Dendritic cell treated with granulocyte-macrophage colony-stimulating factor and Interleukin-4, amounts not matched to agents 40 ng/mL and 50 ng/mL, for 4 days (primary cell): Measurements from ENCODE around the gene RFX6.

Experiments
- H3K27ac Mint-ChIP-seq: one replicate; pipeline ENCODE4 v1.8.0; 2022; ENCODE audit warnings: mild to moderate bottlenecking, mixed read lengths
- H3K27me3 Mint-ChIP-seq: one replicate; pipeline ENCODE4 v1.8.0; 2022; ENCODE audit warnings: mild to moderate bottlenecking, mixed read lengths
- H3K36me3 Mint-ChIP-seq: one replicate; pipeline ENCODE4 v1.8.0; 2022; ENCODE audit warnings: low read depth, mixed read lengths
- H3K4me1 Mint-ChIP-seq: one replicate; pipeline ENCODE4 v1.8.0; 2022; ENCODE audit warnings: low read depth, mixed read lengths
- H3K4me3 Mint-ChIP-seq: one replicate; pipeline ENCODE4 v1.8.0; 2022; ENCODE audit warnings: mild to moderate bottlenecking, moderate library complexity, mixed read lengths
- H3K9me3 Mint-ChIP-seq: one replicate; pipeline ENCODE4 v1.8.0; 2022; ENCODE audit warnings: mixed read lengths
- intact Hi-C: fragments of 100-400 bp; cut with micrococcal nuclease; formaldehyde crosslinking; loops from one replicate; pipeline ENCODE4 v1.15.0; 2022

Gene RFX6

GRCh38 chr6:116928677-116929076 is 51.6 kb downstream of the RFX6 start:
- no peaks in the 10 kb centered on the region for H3K4me1 Mint-ChIP-seq
- no peaks in the 10 kb centered on the region for H3K9me3 Mint-ChIP-seq
- no peak overlapping the region for H3K27ac Mint-ChIP-seq
- intact Hi-C loops = no loop called here
- no peaks in the 10 kb centered on the region for H3K36me3 Mint-ChIP-seq
- no peaks in the 10 kb centered on the region for H3K27me3 Mint-ChIP-seq
- H3K4me3 Mint-ChIP-seq = no peak overlapping the region

DNA sequence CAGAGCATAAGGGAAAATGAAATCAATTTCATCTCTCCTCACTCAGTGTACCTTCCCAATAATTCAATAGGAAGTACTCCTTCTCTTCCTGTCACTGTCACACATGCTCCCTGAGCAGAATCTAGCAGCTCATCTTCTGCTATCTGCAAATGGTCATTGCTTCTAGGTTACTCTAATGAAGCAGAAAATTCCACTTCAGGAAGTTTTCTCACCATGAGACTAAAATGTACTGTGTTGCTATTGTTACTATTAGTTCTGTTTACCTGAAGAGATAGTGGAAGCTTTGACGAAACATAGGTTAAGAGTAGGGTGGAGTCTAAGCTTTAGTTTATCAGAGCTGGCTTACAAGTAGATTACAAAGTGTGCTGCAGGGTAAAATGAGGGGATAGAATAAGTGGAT is 52.8 kb downstream of the RFX6 start:
- intact Hi-C loops = no loop called here
- Mint-ChIP-seq H3K4me3 (no peak overlapping the region), H3K4me1 (no peaks in the 10 kb centered on the region), H3K27me3 (no peaks in the 10 kb centered on the region), H3K36me3 (no peaks in the 10 kb centered on the region), H3K27ac (no peak overlapping the region), H3K9me3 (no peaks in the 10 kb centered on the region)

DNA sequence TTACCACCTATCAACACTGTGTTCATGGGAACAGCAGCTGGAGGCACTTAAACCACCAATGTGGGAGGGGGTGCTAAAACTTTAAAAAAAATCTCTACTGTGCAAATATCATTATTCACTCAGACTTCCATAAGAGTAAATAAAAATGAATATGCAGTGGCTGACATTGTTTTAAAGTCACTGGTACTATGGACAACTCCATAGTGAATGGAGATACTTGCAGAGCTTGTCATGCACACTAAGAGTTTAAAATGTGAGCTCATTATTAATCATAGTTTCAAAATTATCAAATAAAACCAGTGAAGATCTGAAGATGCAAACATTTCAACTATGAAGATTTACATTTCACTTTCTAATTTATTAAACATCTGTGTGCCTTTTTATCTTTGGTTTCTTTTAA is 54.4 kb downstream of the RFX6 start:
- Mint-ChIP-seq H3K27ac (no peak overlapping the region), H3K36me3 (no peaks in the 10 kb centered on the region), H3K9me3 (no peaks in the 10 kb centered on the region), H3K27me3 (no peaks in the 10 kb centered on the region), H3K4me3 (no peak overlapping the region), H3K4me1 (no peaks in the 10 kb centered on the region)
- intact Hi-C loops = no loop called here

DNA sequence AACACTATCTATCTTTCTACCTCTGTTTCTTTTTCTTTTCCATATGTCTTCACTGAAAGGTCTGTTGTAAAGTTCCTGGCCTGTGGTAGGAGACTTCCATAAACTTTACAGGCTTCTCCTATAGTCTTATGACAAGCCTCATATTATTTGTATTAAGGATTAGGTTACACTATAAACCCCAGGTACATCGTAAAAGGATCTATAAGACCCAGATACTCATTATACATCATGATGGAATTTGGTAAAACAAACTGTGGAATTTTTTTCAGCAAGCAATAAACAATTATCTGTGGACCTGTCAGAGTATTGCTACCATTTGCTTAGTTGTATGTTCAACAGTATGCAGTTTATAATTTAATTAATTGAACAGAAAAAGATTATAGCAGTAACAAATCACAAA is 55.5 kb downstream of the RFX6 start:
- intact Hi-C loops = no loop called here
- no peaks in the 10 kb centered on the region for H3K4me1 Mint-ChIP-seq
- H3K36me3 Mint-ChIP-seq = no peaks in the 10 kb centered on the region
- no peak overlapping the region for H3K27ac Mint-ChIP-seq
- no peaks in the 10 kb centered on the region for H3K27me3 Mint-ChIP-seq
- no peaks in the 10 kb centered on the region for H3K9me3 Mint-ChIP-seq
- no peak overlapping the region for H3K4me3 Mint-ChIP-seq

- intact Hi-C loops = no loop called here
- H3K36me3 Mint-ChIP-seq = no peaks in the 10 kb centered on the region
- no peak overlapping the region for H3K27ac Mint-ChIP-seq
- H3K4me1 Mint-ChIP-seq = no peaks in the 10 kb centered on the region
- H3K4me3 Mint-ChIP-seq = no peak overlapping the region
- no peaks in the 10 kb centered on the region for H3K9me3 Mint-ChIP-seq
- no peaks in the 10 kb centered on the region for H3K27me3 Mint-ChIP-seq
Observed at GRCh38 chr6:116933485-116933884, 56.4 kb downstream of the RFX6 start.

GRCh38 chr6:116938305-116938704 is 61.3 kb downstream of the RFX6 start:
- no peak overlapping the region for H3K27ac Mint-ChIP-seq
- H3K4me3 Mint-ChIP-seq = no peak overlapping the region
- intact Hi-C loops = no loop called here
- no peaks in the 10 kb centered on the region for H3K4me1 Mint-ChIP-seq
- H3K9me3 Mint-ChIP-seq = no peaks in the 10 kb centered on the region
- H3K36me3 Mint-ChIP-seq = no peaks in the 10 kb centered on the region
- H3K27me3 Mint-ChIP-seq = no peaks in the 10 kb centered on the region

DNA sequence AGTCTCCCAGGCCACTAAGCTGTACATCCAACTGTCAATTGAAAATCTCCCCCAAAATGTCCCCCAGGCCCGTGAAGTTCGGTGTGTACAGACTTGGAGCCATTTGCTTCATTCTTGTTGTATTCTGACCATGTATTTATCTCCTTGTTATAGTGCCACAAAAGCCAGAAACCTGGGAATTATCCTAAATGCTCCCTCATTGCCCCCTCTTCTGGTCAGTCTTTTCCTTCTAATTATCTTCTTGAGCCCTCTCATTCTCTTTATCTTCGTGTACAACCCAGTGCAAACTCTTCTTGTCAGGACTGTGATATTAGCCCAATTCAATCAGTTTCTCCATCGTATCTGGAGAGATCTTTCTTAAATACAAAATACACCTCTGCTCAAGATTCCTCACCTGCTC is 64.7 kb downstream of the RFX6 start:
- Mint-ChIP-seq H3K36me3 (no peaks in the 10 kb centered on the region), H3K4me1 (no peaks in the 10 kb centered on the region), H3K4me3 (no peak overlapping the region), H3K27ac (no peak overlapping the region), H3K9me3 (no peaks in the 10 kb centered on the region), H3K27me3 (no peaks in the 10 kb centered on the region)
- intact Hi-C loops = no loop called here

GRCh38 chr6:116945809-116946208 is 68.8 kb downstream of the RFX6 start:
- no peaks in the 10 kb centered on the region for H3K4me1 Mint-ChIP-seq
- intact Hi-C loops = no loop called here
- no peak overlapping the region for H3K27ac Mint-ChIP-seq
- no peaks in the 10 kb centered on the region for H3K36me3 Mint-ChIP-seq
- no peaks in the 10 kb centered on the region for H3K9me3 Mint-ChIP-seq
- H3K4me3 Mint-ChIP-seq = no peak overlapping the region
- no peaks in the 10 kb centered on the region for H3K27me3 Mint-ChIP-seq

- intact Hi-C loops = no loop called here
- Mint-ChIP-seq H3K4me1 (no peaks in the 10 kb centered on the region), H3K9me3 (no peaks in the 10 kb centered on the region), H3K4me3 (no peak overlapping the region), H3K27me3 (no peaks in the 10 kb centered on the region), H3K27ac (no peak overlapping the region), H3K36me3 (no peaks in the 10 kb centered on the region)
Observed at GRCh38 chr6:116948533-116949304, 71.7 kb downstream of the RFX6 start.

- Mint-ChIP-seq H3K27ac (no peak overlapping the region), H3K9me3 (no peaks in the 10 kb centered on the region), H3K4me3 (no peak overlapping the region), H3K4me1 (no peaks in the 10 kb centered on the region), H3K27me3 (no peaks in the 10 kb centered on the region), H3K36me3 (no peaks in the 10 kb centered on the region)
- intact Hi-C loops = no loop called here
Observed at GRCh38 chr6:116949964-116950363, 72.9 kb downstream of the RFX6 start.

- no peak overlapping the region for H3K4me3 Mint-ChIP-seq
- H3K27ac Mint-ChIP-seq = no peak overlapping the region
- H3K27me3 Mint-ChIP-seq = no peaks in the 10 kb centered on the region
- H3K9me3 Mint-ChIP-seq = no peaks in the 10 kb centered on the region
- intact Hi-C loops = no loop called here
- H3K4me1 Mint-ChIP-seq = no peaks in the 10 kb centered on the region
- H3K36me3 Mint-ChIP-seq = no peaks in the 10 kb centered on the region
Observed at GRCh38 chr6:116954335-116954734, 77.3 kb downstream of the RFX6 start.

DNA sequence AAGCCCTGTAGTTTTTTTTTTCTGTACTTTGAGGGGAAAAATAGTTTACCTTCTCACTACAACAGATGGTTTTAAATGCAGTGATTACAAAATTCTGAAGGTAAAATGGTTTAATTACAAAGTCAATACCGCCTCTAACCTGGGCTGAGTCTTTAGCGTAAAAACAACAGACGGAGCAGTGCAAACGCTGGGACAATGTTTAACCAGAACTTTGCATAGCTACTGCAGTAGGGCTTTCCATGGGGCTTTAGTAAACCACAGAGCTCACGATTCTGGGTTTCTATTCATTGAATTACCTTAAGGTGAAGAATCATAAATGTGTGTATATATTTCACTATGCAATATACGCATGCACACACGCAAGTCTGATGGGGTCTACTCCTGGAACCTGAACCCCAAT is 77.9 kb downstream of the RFX6 start:
- no peaks in the 10 kb centered on the region for H3K36me3 Mint-ChIP-seq
- no peaks in the 10 kb centered on the region for H3K9me3 Mint-ChIP-seq
- H3K27me3 Mint-ChIP-seq = no peaks in the 10 kb centered on the region
- no peaks in the 10 kb centered on the region for H3K4me1 Mint-ChIP-seq
- no peak overlapping the region for H3K4me3 Mint-ChIP-seq
- intact Hi-C loops = no loop called here
- H3K27ac Mint-ChIP-seq = no peak overlapping the region

- no peaks in the 10 kb centered on the region for H3K27me3 Mint-ChIP-seq
- H3K9me3 Mint-ChIP-seq = no peaks in the 10 kb centered on the region
- intact Hi-C loops = no loop called here
- H3K4me1 Mint-ChIP-seq = no peaks in the 10 kb centered on the region
- no peak overlapping the region for H3K4me3 Mint-ChIP-seq
- no peaks in the 10 kb centered on the region for H3K36me3 Mint-ChIP-seq
- H3K27ac Mint-ChIP-seq = no peak overlapping the region
Observed at GRCh38 chr6:116955773-116956172, 78.7 kb downstream of the RFX6 start.

- intact Hi-C loops = no loop called here
- Mint-ChIP-seq H3K4me3 (no peak overlapping the region), H3K9me3 (no peaks in the 10 kb centered on the region), H3K27me3 (no peaks in the 10 kb centered on the region), H3K27ac (no peak overlapping the region), H3K36me3 (no peaks in the 10 kb centered on the region), H3K4me1 (no peaks in the 10 kb centered on the region)
Observed at GRCh38 chr6:116963972-116964371, 86.9 kb downstream of the RFX6 start.
